Measurements from ENCODE around the gene HOXC6.
A peak's percentile ranks its signal among the peaks of the same experiment; 100 is the strongest.
"Not testable (repeated sequence)": the region's sequence is repeated elsewhere in the genome, so short reads cannot be mapped to it uniquely, and the experiment has no call there.

The HOXC6 gene

DNA sequence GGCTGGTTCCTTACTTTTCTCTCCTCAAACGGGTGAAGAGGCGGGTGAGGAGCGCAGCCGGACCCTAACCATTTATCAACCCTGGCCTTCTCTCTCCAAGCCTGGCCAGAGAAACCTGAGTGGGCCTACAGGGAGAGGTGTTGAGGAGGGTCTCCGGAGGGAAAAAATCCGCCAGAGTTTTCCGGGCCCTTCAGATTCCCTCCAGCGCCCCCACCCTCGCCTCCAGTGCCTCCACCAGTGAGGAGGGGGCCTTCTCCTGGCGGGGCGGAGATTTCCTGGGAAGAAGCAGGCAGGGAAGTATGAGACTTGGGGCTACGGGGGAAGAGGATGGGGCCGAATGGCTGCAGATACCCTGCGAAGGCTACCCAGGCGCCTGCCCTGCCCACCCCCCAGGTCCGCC lies 3.2 kb downstream of the HOXC6 start:
- no peak for DNase-seq

DNA sequence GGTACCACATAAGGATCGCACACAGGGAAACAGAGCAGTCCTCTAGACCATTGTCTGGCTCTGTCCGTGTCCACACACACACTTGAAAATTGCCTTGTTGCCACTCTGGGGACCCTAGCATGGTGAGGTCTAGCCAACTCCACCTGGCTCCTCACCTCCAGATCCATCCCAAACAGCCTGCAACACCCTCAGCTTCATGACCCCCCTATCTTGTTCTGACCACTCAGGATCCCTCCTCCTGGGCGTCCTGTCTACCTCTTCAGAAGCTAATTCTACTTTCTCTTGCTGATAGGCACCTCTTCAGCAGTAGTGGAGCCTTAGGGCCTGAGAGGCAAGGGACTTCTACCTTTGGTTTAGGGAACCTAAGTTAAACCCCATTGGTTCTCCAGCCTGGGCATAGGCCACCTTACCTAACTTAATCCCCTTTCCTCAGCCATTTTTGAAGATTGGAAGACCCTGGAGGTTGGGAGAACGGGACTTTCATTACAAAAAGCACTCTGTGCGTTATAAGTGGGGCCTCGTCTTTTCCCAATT lies 3.9 kb downstream of the HOXC6 start:
- DNase-seq, result no peak

DNA sequence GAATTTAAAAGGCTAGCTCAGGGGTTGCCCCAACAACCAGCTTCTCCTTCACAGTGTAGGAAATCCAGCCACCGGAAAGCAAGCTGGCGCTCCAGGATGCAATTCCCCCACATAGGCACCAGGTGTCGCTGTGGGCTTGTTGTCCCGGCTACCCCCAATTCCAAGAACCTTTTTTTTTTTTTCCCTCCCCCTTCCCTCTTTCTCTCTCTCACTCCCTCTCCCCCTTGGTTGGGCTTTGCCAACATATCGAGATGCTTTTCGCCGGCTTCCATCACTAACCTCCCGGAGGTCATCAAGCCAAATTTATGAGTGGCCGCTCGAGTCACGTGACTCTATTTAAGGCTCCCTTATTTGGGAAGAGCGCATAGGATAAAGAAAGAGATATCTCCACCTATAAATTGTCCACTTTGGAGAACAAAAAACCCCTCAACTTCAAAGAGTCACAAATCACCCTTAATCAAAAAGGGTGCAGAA lies 4.4 kb downstream of the HOXC6 start, which contains the start of gene HOXC5:
Gene HOXC5 (plus strand): TSS at position 424 of the 474 bp plus-strand sequence. CDS start 73 bp downstream, outside the sequence.
- peak; percentile 48 for DNase-seq

DNA sequence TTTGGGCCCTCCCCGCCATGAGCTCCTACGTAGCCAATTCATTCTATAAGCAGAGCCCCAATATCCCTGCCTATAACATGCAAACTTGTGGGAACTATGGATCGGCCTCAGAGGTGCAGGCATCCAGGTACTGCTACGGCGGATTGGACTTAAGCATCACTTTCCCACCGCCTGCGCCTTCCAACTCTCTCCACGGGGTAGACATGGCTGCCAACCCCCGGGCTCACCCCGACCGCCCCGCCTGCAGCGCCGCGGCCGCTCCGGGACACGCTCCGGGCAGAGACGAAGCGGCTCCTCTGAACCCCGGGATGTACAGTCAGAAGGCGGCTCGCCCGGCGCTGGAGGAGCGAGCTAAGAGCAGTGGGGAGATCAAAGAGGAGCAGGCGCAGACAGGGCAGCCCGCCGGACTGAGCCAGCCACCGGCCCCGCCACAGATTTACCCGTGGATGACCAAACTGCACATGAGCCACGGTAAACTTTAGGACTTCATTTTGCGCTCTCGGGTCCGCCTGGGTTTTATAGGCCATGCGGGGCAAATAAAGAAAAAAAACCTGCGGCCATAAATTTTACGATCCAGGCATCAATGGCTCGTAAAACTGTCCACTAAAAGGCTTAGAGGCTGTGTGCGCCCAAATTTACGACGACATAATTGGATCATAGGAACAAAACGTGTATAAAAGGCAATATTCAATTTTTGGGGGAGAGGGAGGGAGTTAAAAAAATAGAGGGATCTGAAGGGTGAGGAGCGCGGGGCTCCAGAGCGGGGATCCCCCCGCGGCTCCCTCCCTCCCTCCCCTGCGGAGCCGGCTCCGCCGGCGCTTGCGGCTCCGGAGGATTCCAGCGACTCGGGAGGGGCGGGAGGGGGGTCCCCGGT lies 5.1 kb downstream of the HOXC6 start:
- peak; percentile 9 for DNase-seq

DNA sequence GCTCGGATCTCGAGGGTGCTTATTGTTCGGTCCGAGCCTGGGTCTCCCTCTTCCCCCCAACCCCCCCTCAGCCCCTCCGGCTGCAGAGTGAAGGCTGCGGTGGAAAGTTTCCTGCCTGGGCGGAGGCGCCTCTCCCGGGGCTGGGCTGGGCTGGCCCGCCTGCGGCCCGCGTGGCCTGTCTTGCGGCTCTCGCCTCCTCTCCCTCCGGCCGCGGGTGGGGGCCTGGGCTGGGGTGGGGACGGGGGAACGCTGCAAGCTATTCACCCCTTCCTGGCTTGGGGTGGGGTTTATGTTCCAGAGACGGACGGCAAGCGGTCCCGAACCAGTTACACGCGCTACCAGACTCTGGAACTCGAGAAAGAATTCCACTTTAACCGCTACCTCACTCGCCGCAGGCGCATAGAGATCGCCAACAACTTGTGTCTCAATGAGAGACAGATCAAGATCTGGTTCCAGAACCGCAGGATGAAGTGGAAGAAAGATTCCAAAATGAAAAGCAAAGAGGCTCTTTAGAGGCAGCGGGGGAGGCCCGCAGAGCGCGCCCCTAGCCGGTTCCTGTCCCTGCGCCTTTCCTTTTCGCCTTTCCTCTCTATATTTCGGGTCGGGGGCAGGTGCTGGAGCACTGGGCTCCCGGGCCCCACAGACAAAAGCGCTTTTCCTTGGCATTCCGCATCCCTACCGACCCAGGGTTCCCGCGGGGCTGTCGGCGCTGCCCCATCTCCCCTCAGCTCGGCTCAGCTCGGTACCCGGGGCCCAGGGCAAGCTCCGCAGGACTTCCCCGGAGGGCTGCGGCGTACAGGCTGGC lies 5.9 kb downstream of the HOXC6 start:
- no peak for DNase-seq

DNA sequence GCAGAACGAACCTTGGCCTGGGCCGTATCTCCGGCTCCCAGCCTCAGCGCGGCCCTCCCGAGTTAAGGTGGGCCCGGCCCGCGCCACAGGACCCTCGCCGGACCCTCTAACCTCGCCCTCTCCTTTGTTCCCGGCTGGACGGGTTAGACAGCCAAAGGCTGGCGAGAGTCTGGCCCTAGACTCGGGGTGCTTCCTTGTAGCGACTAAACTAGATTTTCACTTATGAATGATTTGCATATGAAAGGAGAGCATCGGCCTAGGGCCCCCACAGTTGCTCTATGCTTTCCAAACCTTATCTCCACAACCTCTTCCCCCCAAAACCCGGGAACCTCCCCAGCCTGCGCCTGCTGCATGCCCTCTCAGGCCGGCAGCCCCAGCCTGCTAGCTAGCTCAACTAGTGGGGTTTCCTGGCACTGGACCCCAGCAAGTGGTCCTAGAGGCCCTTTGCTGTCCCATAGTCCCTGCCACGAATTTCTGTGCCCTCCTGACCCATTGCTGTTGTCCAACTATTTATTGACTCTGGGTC lies 6.6 kb downstream of the HOXC6 start:
- DNase-seq, result no peak

DNA sequence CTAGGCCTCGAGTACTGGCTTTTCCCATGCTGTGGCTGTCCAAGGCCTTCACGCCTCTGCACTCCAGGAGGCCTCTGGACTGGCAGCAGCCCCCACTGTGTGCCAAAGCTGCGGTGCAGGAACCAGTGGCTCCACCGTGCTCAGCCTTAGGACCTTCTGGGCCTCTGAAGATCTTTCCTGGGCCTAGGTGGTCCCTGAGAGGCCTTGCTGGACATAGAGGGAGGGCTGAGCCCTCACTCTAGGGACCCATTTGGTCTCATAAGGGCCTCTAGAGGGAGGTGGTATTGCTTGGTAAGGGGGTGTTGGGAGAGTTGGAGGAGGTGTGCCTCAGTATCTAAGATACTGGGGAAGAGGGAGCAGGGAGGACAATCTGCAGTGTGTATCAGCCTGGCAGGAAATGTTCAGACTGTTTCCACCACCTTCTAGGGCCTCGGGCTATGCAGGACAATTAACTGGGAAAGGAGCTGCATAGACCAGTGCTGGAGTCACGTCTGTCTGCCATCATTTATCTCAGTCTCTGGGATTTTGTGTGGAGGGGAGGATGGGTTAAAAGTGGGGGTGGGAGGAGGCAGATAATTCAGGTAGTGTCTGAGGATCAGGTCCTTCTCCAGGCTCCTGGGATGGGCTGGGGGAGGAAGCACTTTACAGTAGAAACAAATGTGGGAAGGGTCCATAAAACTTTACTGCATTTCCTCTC lies 7.5 kb downstream of the HOXC6 start:
- no peak for DNase-seq

DNA sequence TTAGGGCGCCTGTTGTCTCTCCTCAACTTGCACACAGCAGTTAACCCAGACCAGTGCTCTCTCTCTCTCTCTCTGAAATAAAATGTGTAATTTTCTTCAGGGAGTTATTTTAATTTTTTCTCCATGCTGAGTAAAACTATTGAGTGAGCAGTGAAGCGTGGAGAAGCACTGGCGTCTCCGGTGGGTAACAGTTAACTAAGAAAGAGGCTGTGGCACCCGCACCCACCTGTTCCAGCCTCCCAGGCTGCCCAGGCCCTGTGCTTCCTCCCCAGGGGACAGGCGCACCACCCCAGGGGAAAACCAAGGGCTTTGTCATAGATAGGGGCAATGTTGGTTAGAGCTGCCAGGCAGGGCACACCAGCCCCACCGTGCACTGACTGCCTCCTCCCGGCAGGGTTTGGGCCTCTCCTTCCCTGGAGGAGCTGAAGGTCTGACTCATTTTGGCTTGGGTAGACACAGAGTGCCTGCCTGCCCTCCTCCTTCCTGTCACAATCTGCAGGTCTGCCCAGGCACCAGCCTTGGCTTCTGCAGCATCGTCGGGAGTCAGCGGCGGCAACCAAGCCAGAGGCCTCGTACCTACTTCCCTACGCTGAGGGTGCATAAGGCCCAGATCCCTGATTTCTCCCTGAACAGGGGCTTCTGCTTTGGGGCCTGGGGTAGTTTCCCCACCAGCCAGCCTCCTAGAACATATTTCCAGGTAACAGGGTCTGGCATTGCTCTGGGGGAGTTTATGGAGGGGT lies 8.6 kb downstream of the HOXC6 start:
- DNase-seq, result peak; percentile 23

DNA sequence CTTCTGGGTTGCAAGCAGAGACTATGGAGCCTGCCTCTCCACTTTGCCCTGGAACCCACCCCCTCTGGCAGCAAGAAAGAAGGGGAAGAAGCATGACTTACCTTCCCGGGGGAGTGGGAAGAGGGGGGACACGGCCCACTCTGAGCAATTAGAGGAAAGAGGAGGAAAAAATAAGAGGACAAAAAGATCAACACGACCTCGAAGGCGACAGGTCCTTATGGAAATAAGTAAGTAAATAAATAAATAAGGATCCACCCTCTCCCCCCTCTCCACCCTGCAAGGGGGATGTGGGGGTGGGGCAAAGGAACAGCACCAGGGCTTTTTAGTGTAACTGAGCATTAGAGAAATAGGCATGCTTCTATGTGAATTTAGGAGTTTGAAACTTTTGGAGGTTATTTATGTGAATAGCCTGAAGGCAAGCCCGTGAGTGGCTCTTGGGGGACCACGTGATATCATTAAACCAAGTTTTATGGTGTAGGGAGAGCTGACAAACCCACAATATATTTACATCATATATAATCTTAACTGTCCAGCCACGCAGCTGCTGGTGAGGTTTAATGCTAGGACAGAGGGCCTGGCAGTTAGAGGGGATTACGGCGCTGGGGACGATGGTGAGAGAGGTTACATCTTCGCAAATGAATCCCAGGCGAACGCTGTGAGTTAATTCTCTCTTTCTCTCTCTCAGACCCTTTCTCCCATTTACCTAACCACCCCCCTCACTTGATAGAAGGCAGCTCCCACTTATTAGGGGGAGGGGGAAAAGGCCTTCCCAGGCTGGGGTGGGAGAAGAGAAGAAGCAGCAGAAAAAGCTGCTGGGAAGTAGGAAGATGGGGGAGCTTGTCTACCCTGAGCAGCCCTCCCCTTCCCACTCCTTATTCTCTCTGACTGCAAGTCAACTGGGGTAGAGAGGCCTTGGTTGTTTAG lies 9.4 kb downstream of the HOXC6 start:
- no peak for DNase-seq

DNA sequence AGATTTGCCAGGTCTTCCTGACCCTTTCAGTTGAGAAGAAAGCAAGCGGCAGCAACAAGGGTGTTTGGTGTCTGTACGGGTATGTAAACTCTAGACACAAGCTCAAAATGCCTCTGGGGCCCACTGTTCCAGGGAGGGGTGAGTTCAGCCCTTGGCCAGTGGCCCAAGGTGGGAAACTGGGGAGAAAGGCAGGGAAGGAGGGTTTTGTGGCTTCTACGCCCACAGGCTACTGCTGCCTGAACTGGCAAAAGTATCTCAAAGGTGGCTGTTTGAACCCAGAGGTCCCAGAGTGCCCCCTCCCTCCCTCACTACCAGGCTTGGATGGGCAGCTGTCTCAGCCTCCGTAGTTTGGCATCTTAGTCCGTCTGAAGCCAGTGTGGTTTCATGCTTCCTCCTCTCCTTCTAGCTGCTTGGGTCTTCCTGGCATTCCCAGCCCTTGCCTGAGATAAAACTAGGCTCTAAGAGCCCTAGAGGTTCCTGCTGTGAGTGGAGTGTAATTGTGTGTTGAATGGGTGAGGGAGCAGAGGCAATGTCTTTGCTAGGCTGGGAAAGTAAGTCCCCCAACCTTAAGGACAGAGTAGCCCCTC lies 10.1 kb downstream of the HOXC6 start:
- no peak for DNase-seq

DNA sequence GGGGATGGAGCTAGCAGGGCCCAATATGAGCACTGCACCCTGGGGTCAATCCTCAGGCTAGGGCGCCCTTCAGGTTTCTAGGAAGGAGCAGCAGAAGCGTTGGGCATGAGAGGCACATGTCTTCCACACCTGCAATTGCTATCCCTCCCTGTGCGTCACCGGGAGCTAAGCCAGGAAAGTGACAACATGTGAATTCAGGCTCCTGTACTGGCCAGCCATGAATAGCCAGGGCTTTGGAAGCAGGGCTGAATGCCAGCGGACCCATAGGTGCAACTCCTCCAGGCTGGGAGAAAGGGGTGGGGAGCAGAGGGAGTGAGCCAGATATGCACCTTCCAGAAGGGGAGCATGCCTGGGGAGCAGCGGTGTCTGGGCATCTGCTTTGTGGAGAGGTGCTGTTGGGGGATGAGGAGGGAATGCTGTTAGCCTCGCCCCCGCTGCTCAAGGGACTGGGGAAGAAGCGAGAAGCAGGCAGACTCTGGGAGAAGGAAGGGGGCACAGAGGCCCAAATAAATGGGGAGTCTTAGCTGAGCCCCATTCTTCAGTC lies 10.7 kb downstream of the HOXC6 start:
- DNase-seq, result no peak

DNA sequence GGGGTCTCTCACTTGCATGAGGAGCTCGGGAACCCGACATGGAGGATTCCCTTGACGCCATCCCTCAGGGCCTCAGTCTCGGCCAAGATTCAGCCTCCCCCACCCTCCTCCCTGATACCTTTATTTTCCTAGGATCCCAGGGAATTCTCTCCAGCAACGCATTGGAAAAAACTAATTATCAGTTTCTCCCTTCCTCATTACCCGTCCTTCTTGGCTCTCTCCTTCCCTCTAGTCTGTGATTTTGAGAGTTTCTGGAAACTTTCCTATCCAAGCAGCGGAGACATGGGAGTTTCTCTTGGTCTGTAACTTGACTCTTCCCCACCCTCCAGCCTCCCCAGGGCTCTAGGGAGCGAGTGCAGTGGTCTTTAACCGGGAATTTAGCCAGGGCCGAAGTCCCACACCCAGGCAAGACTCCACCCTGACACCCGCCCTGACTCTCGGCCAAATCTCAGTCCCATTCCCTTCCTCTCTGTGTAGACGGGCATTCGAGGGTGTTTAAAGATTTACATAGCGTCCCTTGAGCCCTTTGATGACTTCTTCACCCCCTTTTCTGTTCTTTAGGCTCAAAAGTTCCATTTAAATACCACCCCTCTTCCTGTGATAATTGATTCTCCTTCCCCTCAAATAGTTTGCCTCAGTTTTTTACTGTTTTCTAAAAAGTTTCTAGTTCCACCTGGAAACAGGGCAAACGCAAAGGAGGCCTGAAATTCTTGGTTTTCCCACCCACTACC lies 11.3 kb downstream of the HOXC6 start:
- DNase-seq, result no peak

DNA sequence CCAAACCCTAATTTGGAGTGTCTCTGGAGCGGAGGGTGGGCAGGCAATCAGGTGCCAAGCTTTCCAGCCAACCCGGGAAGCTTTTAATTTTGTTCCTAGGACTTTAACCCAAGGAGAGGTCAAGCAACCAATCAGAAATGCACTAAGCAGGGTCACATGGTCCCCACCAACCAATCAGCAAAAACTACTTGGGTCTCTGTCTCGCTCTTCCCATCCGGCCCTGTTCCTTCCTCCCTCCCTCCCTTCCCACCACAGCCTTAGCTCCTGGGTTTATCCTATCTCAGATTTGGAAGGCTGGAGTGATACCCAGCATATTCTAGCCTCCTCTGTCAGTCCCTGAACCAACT lies 11.9 kb downstream of the HOXC6 start:
- DNase-seq, result no peak

DNA sequence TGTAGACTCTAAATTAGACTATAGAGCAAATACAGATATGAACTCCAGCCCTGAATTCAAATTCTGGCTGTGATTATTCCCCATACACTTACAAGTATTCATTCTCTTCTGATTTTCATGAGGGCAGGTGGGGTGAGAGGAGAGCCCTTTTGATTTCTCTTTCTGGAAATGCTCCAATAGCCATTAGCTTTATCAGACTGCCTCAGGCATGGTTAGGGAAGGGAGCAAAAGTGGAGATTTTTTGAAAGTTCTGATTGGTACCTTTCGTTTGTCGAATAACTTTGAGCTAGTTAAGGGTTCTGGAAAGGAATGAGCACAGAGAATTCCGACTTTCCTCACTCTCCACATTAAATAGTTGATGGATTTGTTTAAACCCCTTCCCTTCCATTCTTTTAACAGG lies 12.4 kb downstream of the HOXC6 start:
- DNase-seq, result no peak

DNA sequence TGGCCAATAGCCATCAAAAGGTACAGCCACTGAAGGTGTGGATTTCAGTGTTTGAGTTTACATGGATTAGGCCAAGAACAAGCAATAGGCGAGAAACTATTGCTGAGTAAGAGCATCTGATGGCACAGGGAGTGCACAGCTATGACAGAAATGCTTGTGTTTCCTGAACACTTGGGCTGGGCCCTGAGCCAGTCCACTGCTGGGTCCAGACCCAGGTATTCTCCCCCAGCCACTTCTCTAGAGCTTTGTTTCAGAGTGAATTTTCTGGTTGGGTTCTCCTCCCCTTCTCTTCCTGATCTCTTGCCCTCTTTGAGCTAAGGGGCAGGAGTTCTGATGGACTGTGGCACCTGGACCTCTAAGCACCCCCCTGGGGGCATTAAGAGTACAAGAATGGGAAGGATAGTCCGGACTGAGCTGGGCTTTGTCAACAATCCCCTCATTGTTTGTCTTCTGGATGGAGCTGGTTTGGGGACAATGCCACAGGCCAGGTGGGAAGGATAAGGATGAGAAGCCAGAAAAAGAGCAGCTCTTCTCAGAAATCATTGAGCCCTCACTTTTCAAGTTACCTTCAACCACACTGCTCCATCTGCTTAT lies 13.0 kb downstream of the HOXC6 start:
- DNase-seq, result no peak

DNA sequence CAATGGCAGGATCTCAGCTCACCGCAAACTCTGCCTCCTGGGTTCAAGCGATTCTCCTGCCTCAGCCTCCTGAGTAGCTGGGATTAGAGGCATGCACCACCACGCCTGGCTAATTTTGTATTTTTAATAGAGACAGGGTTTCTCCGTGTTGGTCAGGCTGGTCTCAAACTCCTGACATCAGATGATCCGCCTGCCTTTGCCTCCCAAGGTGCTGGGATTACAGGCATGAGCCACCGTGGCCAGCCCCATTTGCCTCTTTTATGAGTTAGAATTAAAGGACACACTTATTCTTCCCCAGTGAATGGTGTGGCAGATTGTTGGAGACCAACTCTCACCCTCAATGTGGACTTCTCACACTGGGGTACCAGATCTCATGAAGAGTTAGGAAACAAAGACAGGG lies 13.8 kb downstream of the HOXC6 start:
- not testable (repeated sequence) for DNase-seq

DNA sequence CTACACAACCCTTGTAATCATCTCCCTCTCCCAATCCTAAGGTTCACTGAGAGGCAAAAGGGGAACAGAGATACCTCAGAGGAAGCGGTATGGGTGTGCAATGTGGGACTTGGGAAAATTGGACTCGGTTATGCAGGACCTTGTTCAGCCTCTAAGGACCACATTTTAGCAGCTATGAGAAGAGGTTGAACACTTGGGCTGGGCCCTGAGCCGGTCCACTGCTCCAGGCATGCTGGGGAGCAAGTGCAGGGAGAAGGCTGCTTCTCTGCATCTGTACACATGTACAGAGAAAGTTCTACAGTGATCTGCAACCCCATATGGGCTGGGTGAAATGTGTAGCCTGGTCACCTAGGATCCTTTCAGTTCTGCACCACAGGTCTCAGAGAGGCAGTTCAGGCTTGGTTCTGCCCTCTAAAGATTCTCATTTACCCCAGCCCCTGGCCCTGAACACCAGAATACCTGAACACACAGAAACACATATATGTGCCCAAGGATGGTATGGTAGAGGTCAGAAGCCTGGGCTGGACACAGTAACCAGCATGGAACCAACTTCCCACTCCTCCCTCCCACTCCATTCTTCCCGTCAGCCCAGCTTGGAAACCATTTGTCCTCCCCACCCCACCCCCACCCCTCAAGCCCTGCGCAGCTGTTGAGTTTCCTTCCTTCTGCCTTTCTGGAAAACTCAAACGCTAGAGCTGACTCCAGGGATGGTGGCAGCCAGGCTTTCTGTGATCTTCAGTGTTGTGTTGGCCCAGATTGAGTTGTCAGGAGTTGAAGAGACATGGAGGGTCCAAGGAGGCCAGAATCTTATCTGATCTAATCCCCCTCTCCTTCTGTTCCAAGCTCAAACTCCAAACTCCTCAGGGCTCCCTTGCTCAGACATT lies 15.0 kb downstream of the HOXC6 start:
- DNase-seq, result no peak
